ENCODE measurements around the gene BABAM2.

BABAM2 gene

DNA sequence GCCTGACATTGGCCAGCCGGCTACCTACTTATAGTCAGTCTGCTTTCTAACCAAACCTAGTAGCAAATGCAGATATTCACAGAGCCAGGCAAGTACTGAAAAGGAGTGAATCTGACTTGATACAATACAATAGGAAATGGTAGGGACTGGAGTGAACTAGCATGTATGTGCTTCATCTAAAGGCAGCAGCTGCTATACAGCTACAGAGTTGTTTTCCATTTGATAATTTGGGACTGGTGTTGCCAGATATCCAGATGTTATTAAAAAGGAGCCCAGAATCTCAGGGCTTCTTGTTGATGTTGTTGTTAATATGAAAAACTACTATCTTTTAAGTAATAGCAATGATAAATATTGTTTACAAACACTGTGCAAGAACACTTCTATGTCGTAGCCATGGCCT, 159.4 kb downstream of the BABAM2 start:
- Histone ChIP-seq H3K9ac (ENCODE audit: low read depth in 1 of 2, low read length in 2 of 2) (no peak overlapping the region), H3K27me3 (ENCODE audit: control insufficient read depth in 1 of 2, insufficient read depth in 2 of 2, low read length in 2 of 2) (no peaks in the 10 kb centered on the region), H3K36me3 (ENCODE audit: control insufficient read depth in 1 of 2, insufficient read depth in 2 of 2, low read length in 2 of 2) (no peaks in the 10 kb centered on the region), H3K4me1 (ENCODE audit: control insufficient read depth in 1 of 2, insufficient read depth in 2 of 2, low read length in 2 of 2) (peaks cover 0 to 9% of the 10 kb centered on the region in 2 donors), H3K4me3 (ENCODE audit: low read depth in 1 of 2, low read length in 2 of 2) (no peak overlapping the region), H3K9me3 (ENCODE audit: control insufficient read depth in 1 of 2, low read length in 2 of 2) (no peaks in the 10 kb centered on the region), H3K27ac (ENCODE audit: low read depth, low read length) (no peak overlapping the region)

DNA sequence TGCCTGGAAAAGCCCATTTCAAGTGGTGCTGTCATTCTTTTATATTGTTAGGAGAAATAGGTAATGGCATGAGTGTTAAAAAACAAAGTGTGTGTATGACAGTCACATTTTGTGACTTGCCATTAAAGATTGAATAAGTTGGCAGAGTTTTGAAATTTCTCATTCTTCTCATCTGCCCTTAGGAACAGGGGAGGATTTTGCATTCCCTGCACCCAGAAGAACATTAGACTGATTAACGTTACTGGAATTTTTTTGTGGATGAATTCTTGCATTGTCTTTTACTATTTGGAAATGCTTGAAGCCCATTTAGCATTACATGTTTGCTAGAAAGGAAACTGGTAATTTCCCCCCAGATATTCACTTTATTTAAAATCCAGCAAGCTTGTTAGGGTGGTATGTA, 162.2 kb downstream of the BABAM2 start:
- peaks cover 0 to 3% of the 10 kb centered on the region in 2 donors for H3K9me3 ChIP-seq (ENCODE audit: control insufficient read depth in 1 of 2, low read length in 2 of 2)
- no peaks in the 10 kb centered on the region for H3K27me3 ChIP-seq (ENCODE audit: control insufficient read depth in 1 of 2, insufficient read depth in 2 of 2, low read length in 2 of 2)
- H3K4me1 ChIP-seq (ENCODE audit: control insufficient read depth in 1 of 2, insufficient read depth in 2 of 2, low read length in 2 of 2): peaks cover 0 to 9% of the 10 kb centered on the region in 2 donors
- H3K27ac ChIP-seq (ENCODE audit: low read depth, low read length): no peak overlapping the region
- H3K4me3 ChIP-seq (ENCODE audit: low read depth in 1 of 2, low read length in 2 of 2): no peak overlapping the region
- no peaks in the 10 kb centered on the region for H3K36me3 ChIP-seq (ENCODE audit: control insufficient read depth in 1 of 2, insufficient read depth in 2 of 2, low read length in 2 of 2)
- H3K9ac ChIP-seq (ENCODE audit: low read depth in 1 of 2, low read length in 2 of 2): no peak overlapping the region

DNA sequence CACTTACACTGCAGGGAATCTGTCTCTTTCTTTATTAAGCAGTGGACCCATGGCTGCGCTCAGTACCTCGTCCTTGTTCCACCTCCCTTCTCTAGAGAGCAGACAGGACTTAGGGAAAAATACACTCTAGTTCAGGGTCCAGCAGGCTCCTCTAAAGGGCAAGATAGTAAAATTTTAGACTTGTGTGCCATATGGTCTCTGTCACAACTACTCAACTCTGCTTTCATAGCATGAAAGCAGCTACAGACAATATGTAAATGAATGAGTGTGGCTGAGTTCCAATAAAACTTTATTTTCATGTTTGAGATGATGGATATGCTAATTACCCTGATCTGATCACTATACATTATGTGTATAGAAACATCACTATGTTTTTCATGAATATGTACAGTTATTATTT, 163.1 kb downstream of the BABAM2 start:
- Histone ChIP-seq H3K4me1 (ENCODE audit: control insufficient read depth in 1 of 2, insufficient read depth in 2 of 2, low read length in 2 of 2) (peaks cover 0 to 9% of the 10 kb centered on the region in 2 donors), H3K27ac (ENCODE audit: low read depth, low read length) (no peak overlapping the region), H3K36me3 (ENCODE audit: control insufficient read depth in 1 of 2, insufficient read depth in 2 of 2, low read length in 2 of 2) (no peaks in the 10 kb centered on the region), H3K27me3 (ENCODE audit: control insufficient read depth in 1 of 2, insufficient read depth in 2 of 2, low read length in 2 of 2) (no peaks in the 10 kb centered on the region), H3K4me3 (ENCODE audit: low read depth in 1 of 2, low read length in 2 of 2) (no peak overlapping the region), H3K9ac (ENCODE audit: low read depth in 1 of 2, low read length in 2 of 2) (no peak overlapping the region), H3K9me3 (ENCODE audit: control insufficient read depth in 1 of 2, low read length in 2 of 2) (peaks cover 0 to 3% of the 10 kb centered on the region in 2 donors)

DNA sequence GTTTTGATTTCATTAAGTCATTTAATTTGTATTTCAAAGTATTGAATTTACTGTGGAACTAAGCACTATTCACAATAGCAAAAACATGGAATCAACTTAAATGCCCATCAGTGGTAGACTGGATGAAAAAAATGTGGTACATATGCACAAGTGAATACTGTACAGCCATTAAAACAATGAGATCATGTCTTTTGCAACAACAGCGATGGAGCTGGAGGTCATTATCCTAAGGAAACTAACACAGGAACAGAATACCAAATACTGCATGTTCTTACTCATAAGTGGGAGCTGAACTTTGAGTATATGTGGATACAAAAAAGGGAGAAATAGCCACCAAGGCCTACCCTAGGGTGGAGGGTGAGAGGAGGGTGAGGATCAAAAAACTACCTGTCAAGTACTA, 164.4 kb downstream of the BABAM2 start:
- H3K9ac ChIP-seq (ENCODE audit: low read depth in 1 of 2, low read length in 2 of 2): no peak overlapping the region
- H3K4me3 ChIP-seq (ENCODE audit: low read depth in 1 of 2, low read length in 2 of 2): no peak overlapping the region
- H3K9me3 ChIP-seq (ENCODE audit: control insufficient read depth in 1 of 2, low read length in 2 of 2): peaks cover 0 to 3% of the 10 kb centered on the region in 2 donors
- H3K4me1 ChIP-seq (ENCODE audit: control insufficient read depth in 1 of 2, insufficient read depth in 2 of 2, low read length in 2 of 2): peaks cover 0 to 8% of the 10 kb centered on the region in 2 donors
- H3K27me3 ChIP-seq (ENCODE audit: control insufficient read depth in 1 of 2, insufficient read depth in 2 of 2, low read length in 2 of 2): no peaks in the 10 kb centered on the region
- no peaks in the 10 kb centered on the region for H3K36me3 ChIP-seq (ENCODE audit: control insufficient read depth in 1 of 2, insufficient read depth in 2 of 2, low read length in 2 of 2)
- no peak overlapping the region for H3K27ac ChIP-seq (ENCODE audit: low read depth, low read length)

DNA sequence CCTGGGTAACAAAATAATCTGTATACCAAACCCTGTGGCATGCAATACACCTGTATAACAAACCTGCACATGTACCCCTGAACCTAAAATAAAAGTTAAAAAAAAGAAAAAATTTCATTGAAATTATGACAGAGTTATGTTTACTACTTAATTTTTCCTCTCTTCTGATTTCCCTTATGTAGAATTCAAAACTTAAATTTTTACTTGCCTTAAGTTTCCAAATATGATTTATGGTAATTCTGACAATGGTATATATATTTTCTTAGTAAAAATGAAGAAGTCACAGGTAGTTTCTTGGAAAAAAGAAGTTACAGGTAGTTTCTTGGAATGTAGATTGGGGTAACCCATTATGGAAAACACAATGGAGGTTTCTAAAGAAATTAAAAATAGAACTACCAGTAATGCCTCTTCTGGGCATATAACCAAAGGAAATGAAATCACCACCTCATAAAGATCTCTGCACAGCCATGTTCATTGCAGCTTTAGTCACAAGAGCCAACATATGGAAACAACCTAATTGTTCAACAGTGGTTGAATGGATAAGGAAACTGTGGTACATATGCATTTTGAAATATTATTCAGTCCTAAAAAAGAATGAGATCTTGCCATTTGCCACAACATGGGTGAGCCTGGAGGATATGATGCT, 164.9 kb downstream of the BABAM2 start:
- H3K27me3 ChIP-seq (ENCODE audit: control insufficient read depth in 1 of 2, insufficient read depth in 2 of 2, low read length in 2 of 2): no peaks in the 10 kb centered on the region
- H3K4me1 ChIP-seq (ENCODE audit: control insufficient read depth in 1 of 2, insufficient read depth in 2 of 2, low read length in 2 of 2): peaks cover 0 to 3% of the 10 kb centered on the region in 2 donors
- no peak overlapping the region for H3K9ac ChIP-seq (ENCODE audit: low read depth in 1 of 2, low read length in 2 of 2)
- H3K27ac ChIP-seq (ENCODE audit: low read depth, low read length): no peak overlapping the region
- no peak overlapping the region for H3K4me3 ChIP-seq (ENCODE audit: low read depth in 1 of 2, low read length in 2 of 2)
- peaks cover 0 to 3% of the 10 kb centered on the region in 2 donors for H3K9me3 ChIP-seq (ENCODE audit: control insufficient read depth in 1 of 2, low read length in 2 of 2)
- H3K36me3 ChIP-seq (ENCODE audit: control insufficient read depth in 1 of 2, insufficient read depth in 2 of 2, low read length in 2 of 2): no peaks in the 10 kb centered on the region

DNA sequence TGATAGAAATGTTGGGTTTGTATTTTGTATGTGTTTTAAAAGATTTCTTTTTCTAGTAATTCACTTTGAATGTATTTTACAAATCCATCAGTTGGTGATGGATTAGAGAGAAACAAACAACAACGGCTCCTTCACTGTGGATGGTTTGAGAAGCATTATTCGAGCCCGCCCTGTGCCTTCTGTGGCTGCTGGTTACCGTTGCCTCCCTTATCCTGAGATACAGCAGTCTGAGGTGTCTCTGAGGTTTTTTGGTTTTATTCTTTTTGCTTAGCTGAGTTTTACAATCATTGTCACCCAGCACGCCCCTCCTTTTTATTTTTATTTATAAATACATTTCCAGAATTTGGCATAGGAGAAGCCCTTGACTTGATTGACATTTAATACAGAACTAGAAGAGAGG, 168.3 kb downstream of the BABAM2 start:
- H3K4me3 ChIP-seq (ENCODE audit: low read depth in 1 of 2, low read length in 2 of 2): no peak overlapping the region
- H3K27me3 ChIP-seq (ENCODE audit: control insufficient read depth in 1 of 2, insufficient read depth in 2 of 2, low read length in 2 of 2): no peaks in the 10 kb centered on the region
- peaks cover 0 to 3% of the 10 kb centered on the region in 2 donors for H3K9me3 ChIP-seq (ENCODE audit: control insufficient read depth in 1 of 2, low read length in 2 of 2)
- H3K9ac ChIP-seq (ENCODE audit: low read depth in 1 of 2, low read length in 2 of 2): no peak overlapping the region
- H3K4me1 ChIP-seq (ENCODE audit: control insufficient read depth in 1 of 2, insufficient read depth in 2 of 2, low read length in 2 of 2): no peaks in the 10 kb centered on the region
- H3K27ac ChIP-seq (ENCODE audit: low read depth, low read length): no peak overlapping the region
- H3K36me3 ChIP-seq (ENCODE audit: control insufficient read depth in 1 of 2, insufficient read depth in 2 of 2, low read length in 2 of 2): no peaks in the 10 kb centered on the region

DNA sequence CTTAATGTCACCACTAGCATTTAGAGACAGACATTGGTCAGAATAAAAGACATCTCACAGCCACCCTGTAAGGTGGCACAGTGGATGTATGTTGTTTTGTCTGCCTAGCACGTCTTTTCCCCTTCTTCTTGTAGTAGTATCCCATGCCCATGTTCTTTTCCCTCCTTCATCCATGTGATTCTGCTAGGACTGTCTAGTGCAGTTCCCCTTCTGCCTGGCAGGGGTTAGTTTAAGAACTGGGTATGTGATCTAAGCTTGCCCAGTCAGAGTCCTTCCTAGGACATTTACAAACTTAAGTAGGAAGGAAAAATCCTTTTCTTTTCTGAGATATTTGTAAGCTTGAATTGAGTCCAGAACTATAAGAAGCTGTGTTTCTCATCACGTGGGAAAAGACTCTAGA, 172.3 kb downstream of the BABAM2 start:
- peaks cover 0 to 5% of the 10 kb centered on the region in 2 donors for H3K4me1 ChIP-seq (ENCODE audit: control insufficient read depth in 1 of 2, insufficient read depth in 2 of 2, low read length in 2 of 2)
- no peak overlapping the region for H3K4me3 ChIP-seq (ENCODE audit: low read depth in 1 of 2, low read length in 2 of 2)
- H3K9me3 ChIP-seq (ENCODE audit: control insufficient read depth in 1 of 2, low read length in 2 of 2): no peaks in the 10 kb centered on the region
- H3K9ac ChIP-seq (ENCODE audit: low read depth in 1 of 2, low read length in 2 of 2): no peak overlapping the region
- H3K27ac ChIP-seq (ENCODE audit: low read depth, low read length): no peak overlapping the region
- H3K27me3 ChIP-seq (ENCODE audit: control insufficient read depth in 1 of 2, insufficient read depth in 2 of 2, low read length in 2 of 2): no peaks in the 10 kb centered on the region
- H3K36me3 ChIP-seq (ENCODE audit: control insufficient read depth in 1 of 2, insufficient read depth in 2 of 2, low read length in 2 of 2): no peaks in the 10 kb centered on the region

DNA sequence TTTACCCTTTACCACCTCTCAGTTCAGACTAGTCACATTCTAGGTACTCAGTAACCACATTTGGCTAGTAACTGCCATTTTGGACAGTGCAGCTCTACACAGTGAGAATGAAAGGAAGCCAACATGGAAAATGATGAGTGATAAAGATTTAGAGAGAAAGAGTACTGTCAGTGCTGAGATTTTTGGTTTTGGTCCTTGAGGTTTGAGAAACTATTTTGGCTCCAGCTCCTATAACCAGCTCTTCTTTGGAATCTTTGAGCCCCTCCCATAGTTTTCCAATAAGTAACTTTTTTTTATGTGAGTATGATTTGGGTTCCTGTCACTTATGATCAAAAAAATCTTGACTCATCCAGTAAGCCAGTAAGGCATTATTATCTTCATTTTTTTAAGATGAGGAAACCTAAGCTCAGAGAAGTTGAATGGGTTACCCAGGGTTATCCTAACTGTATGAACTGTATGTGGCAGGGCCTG, 173.0 kb downstream of the BABAM2 start:
- H3K9me3 ChIP-seq (ENCODE audit: control insufficient read depth in 1 of 2, low read length in 2 of 2): no peaks in the 10 kb centered on the region
- H3K27ac ChIP-seq (ENCODE audit: low read depth, low read length): no peak overlapping the region
- H3K27me3 ChIP-seq (ENCODE audit: control insufficient read depth in 1 of 2, insufficient read depth in 2 of 2, low read length in 2 of 2): no peaks in the 10 kb centered on the region
- H3K36me3 ChIP-seq (ENCODE audit: control insufficient read depth in 1 of 2, insufficient read depth in 2 of 2, low read length in 2 of 2): no peaks in the 10 kb centered on the region
- H3K4me1 ChIP-seq (ENCODE audit: control insufficient read depth in 1 of 2, insufficient read depth in 2 of 2, low read length in 2 of 2): peaks cover 0 to 5% of the 10 kb centered on the region in 2 donors
- H3K4me3 ChIP-seq (ENCODE audit: low read depth in 1 of 2, low read length in 2 of 2): no peak overlapping the region
- H3K9ac ChIP-seq (ENCODE audit: low read depth in 1 of 2, low read length in 2 of 2): no peak overlapping the region

DNA sequence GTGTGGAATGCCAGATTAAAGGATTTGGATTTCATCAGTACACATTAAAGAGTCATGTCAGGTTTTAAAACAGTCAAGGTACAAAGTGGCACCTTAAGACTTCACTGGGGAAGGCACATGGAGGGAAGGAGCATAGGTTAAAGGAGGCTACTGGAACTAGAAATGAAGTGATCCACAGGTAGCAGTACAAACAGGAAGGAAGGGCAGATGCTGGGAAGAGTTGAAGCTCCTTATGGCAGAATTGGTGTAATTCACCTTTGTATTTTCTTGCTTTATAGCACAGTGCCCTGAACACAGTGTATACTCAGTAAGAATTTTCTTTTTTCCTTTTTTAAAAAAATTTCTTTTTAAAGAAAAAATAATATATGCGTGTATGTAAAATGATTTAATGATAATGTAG, 177.1 kb downstream of the BABAM2 start:
- no peaks in the 10 kb centered on the region for H3K36me3 ChIP-seq (ENCODE audit: control insufficient read depth in 1 of 2, insufficient read depth in 2 of 2, low read length in 2 of 2)
- no peak overlapping the region for H3K9ac ChIP-seq (ENCODE audit: low read depth in 1 of 2, low read length in 2 of 2)
- no peak overlapping the region for H3K4me3 ChIP-seq (ENCODE audit: low read depth in 1 of 2, low read length in 2 of 2)
- no peak overlapping the region for H3K27ac ChIP-seq (ENCODE audit: low read depth, low read length)
- no peaks in the 10 kb centered on the region for H3K9me3 ChIP-seq (ENCODE audit: control insufficient read depth in 1 of 2, low read length in 2 of 2)
- peaks cover 0 to 5% of the 10 kb centered on the region in 2 donors for H3K4me1 ChIP-seq (ENCODE audit: control insufficient read depth in 1 of 2, insufficient read depth in 2 of 2, low read length in 2 of 2)
- no peaks in the 10 kb centered on the region for H3K27me3 ChIP-seq (ENCODE audit: control insufficient read depth in 1 of 2, insufficient read depth in 2 of 2, low read length in 2 of 2)

DNA sequence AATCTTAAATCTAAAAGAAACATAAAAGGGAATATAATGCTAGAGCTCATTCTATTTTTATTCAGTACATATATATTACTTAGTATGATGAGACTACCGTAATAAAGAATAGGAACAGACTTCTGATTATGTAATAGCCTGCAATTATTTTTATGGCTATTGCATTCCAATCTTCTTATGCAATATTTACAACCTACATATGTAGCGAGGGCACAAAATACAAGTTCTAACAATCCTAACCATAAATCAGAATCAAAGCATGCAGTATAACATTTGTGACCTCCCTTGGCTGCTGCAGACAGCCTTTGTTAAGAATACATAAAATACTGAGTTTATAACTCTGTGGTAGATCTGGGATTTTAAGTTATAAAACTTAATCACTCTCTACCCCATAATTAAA, 177.6 kb downstream of the BABAM2 start:
- no peaks in the 10 kb centered on the region for H3K27me3 ChIP-seq (ENCODE audit: control insufficient read depth in 1 of 2, insufficient read depth in 2 of 2, low read length in 2 of 2)
- no peak overlapping the region for H3K27ac ChIP-seq (ENCODE audit: low read depth, low read length)
- H3K4me3 ChIP-seq (ENCODE audit: low read depth in 1 of 2, low read length in 2 of 2): no peak overlapping the region
- H3K36me3 ChIP-seq (ENCODE audit: control insufficient read depth in 1 of 2, insufficient read depth in 2 of 2, low read length in 2 of 2): no peaks in the 10 kb centered on the region
- H3K9ac ChIP-seq (ENCODE audit: low read depth in 1 of 2, low read length in 2 of 2): no peak overlapping the region
- H3K4me1 ChIP-seq (ENCODE audit: control insufficient read depth in 1 of 2, insufficient read depth in 2 of 2, low read length in 2 of 2): peaks cover 0 to 5% of the 10 kb centered on the region in 2 donors
- H3K9me3 ChIP-seq (ENCODE audit: control insufficient read depth in 1 of 2, low read length in 2 of 2): no peaks in the 10 kb centered on the region
